Mesangial cell (primary cell): ENCODE results near the gene MDFI. TPM values are rescaled to one million over a fixed set of nuclear protein-coding genes. Genes with fewer than 3 reads are reported as not detected.

Experiments used
- total RNA-seq: library from RNA; depleted of rRNA; stranded (reverse); fragments of >200 nt; gene quantifications from 2 replicates; pipeline ENCODE4 v1.2.3, GENCODE V29; 2015

The MDFI gene, protein sequence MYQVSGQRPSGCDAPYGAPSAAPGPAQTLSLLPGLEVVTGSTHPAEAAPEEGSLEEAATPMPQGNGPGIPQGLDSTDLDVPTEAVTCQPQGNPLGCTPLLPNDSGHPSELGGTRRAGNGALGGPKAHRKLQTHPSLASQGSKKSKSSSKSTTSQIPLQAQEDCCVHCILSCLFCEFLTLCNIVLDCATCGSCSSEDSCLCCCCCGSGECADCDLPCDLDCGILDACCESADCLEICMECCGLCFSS
- total RNA-seq, result 22.8 and 47.9 TPM in 2 replicates

DNA sequence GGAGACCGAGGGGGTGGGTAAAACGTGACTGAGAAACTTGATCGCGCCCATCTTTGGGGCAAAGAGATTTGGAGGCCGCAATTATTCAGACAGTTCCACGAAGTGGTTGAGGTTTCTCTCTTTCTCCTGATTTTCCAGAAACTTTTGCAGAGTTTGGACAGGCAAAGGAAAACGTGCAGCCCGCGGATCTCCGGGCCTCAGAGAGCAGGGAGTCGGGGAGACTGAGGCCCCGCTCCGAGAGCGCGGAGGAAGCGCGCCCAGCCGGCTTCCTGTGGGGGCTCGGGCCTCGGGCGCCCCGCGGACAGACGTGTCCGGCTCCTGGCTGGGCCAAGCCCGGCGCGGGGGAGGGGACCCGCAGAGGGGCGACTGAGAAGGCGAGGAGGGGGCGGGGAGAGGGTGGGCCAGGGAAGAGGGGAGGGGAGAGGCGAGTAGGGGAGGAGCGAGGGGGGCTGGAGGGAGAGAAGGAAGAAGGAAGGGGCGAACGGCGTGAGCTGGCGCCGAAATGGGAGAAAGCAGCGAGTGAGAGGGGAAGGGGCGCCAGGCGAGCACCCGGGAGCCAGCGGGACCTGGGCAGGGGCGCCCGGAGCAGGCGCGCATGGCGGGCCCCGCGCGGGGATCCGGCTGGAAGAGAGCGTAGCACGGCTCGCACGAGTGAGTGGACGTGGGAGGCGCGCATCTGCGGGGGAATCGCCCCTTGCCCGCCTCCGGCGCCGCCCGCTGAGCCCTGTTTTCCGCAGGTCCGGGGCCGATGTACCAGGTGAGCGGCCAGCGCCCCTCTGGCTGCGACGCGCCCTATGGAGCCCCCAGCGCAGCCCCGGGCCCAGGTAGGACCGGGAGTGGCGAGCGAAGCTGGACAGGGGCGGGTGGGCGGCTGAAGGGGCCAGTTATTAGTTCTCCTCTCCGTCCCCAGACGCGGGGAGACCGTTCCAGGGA lies at the start of gene MDFI:
Gene MDFI, plus strand, starts transcription at position 467 of the 933 bp plus-strand sequence. Its CDS starts 282 bp downstream, at position 749.

Other genes starting within 250 kb of the MDFI start
- 21.2 and 33.6 TPM in 2 replicates for gene FOXP4, start 92.1 kb upstream of the MDFI start, total RNA-seq
- 7.8 and 13.8 TPM in 2 replicates for gene TFEB, start 97.1 kb downstream of the MDFI start, total RNA-seq
- not detected in 2 replicates for gene PGC, start 108.9 kb downstream of the MDFI start, total RNA-seq
- gene FRS3, start 141.4 kb downstream of the MDFI start, total RNA-seq, result 2.3 and 3.7 TPM in 2 replicates
- 0.65 and 1.3 TPM in 2 replicates for gene PRICKLE4, start 142.3 kb downstream of the MDFI start, total RNA-seq
- 140 and 253 TPM in 2 replicates for gene TOMM6, start 149.2 kb downstream of the MDFI start, total RNA-seq